ENCODE results near the gene FAM3B.

DNA sequence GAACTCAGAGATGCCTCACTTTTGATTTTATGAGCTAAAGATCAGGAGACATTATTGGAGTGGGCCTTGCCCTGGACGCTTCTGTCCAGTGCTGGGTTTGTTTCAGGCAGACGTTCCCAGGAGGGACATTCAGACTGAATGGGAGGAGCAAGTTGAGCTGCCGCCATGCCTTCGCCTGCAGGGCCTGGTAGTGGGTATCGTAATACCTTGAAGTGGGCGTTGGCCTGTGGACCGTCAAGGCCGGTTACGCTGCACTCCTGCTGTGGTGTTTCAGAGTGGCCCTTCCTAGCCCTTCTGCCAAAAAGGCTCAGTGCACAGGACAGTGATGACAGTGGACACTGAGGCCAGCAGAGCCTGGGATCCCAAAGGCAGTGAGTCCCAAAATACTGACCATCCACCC is 1.6 kb downstream of the FAM3B start:
- TF ChIP-seq, protein P1, sequence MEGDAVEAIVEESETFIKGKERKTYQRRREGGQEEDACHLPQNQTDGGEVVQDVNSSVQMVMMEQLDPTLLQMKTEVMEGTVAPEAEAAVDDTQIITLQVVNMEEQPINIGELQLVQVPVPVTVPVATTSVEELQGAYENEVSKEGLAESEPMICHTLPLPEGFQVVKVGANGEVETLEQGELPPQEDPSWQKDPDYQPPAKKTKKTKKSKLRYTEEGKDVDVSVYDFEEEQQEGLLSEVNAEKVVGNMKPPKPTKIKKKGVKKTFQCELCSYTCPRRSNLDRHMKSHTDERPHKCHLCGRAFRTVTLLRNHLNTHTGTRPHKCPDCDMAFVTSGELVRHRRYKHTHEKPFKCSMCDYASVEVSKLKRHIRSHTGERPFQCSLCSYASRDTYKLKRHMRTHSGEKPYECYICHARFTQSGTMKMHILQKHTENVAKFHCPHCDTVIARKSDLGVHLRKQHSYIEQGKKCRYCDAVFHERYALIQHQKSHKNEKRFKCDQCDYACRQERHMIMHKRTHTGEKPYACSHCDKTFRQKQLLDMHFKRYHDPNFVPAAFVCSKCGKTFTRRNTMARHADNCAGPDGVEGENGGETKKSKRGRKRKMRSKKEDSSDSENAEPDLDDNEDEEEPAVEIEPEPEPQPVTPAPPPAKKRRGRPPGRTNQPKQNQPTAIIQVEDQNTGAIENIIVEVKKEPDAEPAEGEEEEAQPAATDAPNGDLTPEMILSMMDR (IDR thresholded peaks at IDR 0.05): no peak
- no peak for TF ChIP-seq POLR2AphosphoS5 (IDR thresholded peaks at IDR 0.05; ENCODE audit: low read depth, low read length)
